ENCODE results near the gene TM9SF2.
"Not testable (repeated sequence)": the region's sequence is repeated elsewhere in the genome, so short reads cannot be mapped to it uniquely, and the experiment has no call there.

TM9SF2 gene, protein sequence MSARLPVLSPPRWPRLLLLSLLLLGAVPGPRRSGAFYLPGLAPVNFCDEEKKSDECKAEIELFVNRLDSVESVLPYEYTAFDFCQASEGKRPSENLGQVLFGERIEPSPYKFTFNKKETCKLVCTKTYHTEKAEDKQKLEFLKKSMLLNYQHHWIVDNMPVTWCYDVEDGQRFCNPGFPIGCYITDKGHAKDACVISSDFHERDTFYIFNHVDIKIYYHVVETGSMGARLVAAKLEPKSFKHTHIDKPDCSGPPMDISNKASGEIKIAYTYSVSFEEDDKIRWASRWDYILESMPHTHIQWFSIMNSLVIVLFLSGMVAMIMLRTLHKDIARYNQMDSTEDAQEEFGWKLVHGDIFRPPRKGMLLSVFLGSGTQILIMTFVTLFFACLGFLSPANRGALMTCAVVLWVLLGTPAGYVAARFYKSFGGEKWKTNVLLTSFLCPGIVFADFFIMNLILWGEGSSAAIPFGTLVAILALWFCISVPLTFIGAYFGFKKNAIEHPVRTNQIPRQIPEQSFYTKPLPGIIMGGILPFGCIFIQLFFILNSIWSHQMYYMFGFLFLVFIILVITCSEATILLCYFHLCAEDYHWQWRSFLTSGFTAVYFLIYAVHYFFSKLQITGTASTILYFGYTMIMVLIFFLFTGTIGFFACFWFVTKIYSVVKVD

DNA sequence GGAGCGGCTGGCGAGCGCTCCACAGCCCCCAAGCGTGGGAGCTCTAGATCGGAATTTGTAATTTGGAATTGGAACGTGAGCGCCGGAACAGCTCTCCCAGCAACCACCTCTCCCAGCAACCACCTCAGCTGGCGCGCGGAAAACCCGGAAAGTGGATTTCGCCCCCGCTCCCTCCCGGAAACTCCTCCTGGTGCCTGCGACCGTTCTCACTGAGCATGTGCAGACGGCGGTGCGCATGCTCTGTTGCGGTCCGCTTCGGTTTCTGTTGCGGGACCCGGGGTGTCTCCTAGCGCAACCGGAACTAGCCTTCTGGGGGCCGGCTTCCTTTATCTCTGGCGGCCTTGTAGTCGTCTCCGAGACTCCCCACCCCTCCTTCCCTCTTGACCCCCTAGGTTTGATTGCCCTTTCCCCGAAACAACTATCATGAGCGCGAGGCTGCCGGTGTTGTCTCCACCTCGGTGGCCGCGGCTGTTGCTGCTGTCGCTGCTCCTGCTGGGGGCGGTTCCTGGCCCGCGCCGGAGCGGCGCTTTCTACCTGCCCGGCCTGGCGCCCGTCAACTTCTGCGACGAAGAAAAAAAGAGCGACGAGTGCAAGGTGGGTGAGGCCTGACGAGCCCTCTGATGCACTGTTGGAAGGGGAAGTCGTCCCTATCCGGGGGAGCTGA is at the start of gene TM9SF2:
TSS of gene TM9SF2 (plus strand) at position 289 of the 664 bp plus-strand sequence. CDS start at position 424, 135 bp downstream.
- DNase-seq, result peak; percentile 96 to 98

DNA sequence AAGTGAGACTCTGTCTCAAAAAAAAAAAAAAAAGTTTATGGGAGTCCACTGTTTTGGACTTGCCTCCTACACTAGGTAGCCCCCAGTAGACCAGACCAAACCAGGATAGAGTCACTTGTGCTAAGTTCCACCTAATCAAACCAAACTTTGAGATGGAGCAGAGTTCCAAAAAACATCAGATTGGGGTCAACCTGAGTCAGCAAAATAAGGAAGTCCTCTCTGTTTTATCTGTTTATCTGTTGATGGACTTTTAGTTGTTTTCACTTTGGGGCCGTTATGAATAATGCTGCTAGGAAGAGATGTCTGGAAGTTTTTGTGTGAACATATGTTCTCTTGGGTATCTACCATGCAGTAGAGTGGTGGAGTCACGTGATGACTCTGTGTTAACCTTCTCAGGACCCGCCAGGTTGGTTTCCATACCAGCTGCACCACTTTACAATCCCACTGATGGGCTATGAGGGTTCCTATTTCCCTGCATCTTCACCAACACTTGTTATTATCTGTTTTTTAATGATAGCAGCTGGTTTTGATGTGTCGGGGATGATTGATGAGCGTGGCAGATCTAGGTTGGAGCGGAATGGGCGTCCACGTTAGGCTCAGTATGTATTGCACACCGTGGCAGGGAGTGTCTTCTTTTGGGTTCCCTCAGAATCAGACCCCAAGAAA is 46.6 kb upstream of the TM9SF2 start:
- no peak for DNase-seq

DNA sequence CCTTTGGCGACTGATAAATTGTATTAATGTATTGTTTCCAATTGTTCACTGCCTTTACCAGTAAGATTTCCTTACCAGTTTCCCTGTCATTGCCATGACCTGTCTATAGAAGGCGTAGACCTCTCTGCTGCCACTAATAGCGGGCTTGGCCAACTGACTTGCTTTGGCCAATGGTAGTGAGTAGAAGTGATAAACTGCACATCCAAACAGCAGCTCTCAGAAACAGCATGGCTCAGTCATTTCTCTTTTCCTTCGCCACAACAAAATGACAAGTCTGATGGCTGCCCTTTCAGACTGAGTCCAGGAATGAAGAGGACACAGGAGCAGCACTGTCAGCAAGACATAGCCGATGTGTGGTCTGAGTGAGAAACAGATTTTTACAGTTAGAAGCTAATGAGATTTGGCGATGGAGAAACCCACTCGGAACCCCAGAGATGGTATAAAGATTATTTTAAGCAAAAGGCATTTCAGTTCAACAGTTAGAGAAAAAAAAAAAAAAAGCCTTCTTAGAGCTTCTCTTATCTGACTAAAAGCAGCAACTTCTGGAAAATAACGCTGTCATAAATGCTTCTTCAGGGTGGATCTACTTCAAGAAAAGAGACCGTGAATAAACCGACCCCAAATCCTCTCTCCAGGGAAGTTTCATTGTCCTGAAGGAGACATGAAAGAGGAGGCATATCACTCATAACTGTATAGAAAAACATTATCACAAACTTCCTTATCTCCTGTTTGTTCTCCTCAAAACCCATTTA is 42.0 kb upstream of the TM9SF2 start:
- DNase-seq, result no peak

DNA sequence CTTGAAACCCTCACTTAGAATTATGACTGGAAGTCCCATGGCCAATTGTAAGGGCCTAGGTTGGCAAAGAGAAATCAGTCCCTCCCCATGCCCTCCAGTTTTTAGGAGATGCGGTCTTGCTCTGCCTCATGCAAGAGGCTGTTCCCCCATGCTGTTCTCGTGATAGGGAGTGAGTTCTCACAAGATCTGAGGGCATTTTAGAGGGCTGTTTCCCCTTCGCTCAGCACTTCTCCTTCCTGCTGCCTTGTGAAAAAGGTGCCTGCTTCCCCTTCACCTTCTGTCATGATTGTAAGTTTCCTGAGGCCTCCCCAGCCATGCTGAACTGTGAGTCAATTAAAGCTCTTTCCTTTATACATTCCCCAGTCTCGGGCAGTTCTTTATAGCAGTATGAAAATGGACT is 40.5 kb upstream of the TM9SF2 start:
- DNase-seq, result not testable (repeated sequence)

DNA sequence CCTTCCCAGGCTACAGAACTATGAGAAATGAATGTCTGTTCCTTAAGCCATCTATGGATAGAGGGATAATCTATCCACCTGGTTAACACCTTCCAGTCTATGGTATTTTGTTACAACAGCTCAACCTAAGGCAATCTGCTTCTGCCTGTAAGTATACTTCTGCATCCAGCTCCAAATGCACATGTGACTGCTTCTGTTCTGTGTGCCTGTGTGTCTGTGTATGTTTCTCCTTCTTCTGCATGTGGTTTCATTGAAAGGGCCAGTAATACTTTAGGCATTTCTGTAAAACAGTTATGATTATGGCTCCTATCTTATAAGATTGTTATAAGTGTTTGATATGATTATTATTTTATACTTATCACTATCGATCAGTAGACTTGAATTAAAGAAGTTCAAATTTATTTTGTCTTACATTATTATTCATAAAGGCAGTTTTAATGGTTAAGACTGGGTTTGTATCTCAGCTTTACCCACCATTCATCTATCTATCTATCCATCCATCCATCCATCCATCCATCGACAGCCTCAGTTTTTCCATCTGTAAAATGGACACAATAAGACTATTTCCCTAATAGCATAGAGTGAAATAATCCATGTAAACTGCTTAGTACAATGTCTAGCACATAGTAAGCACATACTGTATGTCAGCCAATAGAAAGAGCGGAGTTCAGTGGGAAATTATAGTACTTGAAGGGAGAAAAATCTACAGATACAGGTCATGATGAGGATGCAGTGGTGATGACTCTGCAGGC is 37.5 kb upstream of the TM9SF2 start:
- DNase-seq, result no peak

DNA sequence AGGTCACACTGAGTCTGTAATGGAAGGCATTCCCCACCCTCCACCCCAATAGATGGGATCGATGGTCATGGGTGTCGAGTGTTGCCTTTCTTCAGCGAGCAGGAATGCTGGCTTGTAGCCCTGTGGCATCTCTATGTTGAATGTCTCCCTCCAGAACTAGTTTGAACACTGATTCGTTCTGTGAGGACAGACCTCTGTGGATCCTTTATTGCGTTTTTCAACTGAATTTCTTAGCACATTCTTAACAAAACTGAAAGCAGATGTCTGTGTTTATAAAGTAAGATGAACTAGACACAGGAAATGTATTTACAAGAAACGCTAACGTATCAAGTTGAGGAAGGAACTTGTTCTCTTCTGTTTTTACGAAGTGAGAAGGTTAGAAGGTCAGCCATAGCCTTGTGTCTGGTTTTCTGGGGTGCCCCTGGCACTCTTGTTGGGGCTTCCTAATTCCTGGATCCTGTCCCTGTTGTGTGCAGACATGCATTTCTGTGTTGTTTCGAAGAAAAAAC is 36.8 kb upstream of the TM9SF2 start:
- DNase-seq, result peak in 1 of 2 donors; percentile 39

DNA sequence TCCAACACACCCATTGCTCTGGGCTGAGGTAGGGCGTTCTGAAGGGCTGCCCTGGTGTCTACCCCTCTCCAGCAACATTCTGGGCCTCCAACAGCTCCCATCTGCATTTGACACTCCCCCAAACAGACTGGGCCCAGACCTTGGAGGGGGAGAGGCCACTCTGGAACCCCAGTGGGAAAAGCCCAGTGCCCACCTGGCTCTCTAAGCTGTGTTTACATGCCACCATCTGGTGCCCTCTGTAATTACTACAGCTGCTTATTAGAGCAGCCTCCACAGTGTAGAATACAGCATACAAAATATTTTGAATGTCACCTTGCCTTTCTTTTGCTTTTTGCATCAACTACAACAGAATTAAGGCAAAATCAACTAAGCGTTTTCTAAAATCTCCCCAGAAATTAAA is 35.8 kb upstream of the TM9SF2 start:
- no peak for DNase-seq

DNA sequence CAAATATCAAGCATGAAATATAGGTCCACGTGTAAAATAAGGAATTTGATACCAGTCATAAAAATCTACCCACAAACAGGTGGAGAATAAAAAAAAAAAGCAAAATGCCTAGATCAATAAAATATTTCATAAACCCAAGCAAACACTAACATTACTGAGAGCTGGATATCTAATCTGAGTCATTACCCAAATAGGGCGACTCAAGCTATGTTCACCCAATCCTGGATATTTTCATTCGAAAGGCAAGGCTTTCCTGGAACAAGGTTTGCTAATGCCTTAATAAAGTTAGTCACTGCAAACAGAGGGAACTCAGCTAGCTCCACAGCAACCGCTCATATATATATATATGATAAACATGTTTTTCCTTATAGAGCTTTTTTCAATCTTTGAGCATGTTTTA is 33.5 kb upstream of the TM9SF2 start:
- no peak for DNase-seq

DNA sequence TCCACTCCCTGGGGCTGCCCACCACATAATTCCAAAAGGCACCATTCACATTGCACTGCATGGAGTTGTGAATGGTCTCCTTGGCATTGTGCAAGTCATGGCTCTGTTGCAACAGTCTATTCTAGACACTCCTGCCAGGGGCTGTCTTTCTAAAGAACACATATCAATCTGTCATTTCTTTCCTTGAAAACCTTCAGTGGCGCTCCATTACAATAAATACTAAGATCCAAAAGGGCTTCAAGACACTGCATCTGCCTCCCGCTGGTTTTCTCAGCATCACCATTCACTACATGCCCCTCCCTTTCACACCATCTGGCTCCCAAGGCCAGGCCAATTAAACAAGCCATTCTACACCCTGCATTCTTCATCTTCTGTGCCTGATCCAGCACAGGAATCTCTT is 32.2 kb upstream of the TM9SF2 start:
- DNase-seq, result no peak

DNA sequence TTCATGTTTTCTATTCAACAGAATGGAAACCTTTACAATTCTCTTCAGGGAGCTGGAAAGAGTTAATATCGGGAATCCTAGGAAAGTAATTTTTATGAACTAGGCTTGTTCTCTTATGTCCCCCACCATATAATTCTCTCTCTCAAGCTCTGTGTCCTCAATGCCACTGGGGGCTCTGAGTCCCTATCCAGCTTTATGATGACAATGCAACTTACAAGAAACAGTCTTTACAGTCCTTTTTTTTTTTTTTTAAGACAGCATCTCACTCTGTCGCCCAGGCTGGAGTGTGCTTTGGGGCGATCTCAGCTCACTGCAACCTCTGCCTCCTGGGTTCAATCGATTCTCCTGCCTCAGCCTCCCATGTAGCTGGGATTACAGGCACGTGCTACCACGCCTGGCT is 31.2 kb upstream of the TM9SF2 start:
- DNase-seq, result no peak

DNA sequence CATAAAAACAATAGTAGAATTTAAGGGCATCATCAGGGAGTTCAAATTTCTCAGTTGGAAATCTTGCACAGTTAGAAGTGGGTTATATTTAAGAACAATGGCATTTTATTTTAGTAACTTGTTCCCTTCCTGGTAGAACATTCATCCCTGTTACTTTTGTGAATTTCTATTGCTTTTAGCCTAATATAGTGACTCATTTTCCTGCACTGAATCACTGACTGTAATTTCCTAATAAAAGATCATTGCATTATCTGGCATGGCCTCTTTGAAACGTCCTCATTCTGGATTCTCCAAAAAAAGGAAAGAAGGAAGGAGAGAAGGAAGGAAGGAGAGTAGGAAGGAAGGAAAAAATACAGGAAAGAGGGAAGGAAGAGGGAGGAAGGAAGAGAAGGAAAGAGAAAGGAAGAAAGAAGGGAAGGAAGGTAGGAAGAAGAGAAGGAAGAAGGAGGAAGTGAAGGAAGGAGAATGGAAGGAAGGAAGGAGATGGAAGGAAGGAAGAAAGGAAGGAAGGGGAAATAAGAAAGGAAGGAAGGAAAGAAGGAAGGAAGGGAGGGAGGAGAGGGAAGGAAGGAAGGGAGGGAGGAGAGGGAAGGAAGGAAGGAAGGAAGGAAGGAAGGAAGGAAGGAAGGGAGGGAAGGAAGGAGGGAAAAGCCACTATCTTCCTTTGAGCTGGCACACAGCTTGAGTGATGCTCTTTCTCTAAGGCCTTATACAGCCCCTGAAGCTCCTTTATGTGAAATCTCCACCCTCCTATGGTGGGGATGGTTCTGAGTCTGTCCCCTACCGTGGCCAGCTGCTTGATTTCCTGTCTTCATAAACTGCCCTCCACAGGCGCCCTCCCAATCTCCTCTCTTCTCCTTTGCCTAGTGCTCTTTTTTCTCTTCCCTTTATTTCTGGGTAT is 29.8 kb upstream of the TM9SF2 start:
- no peak for DNase-seq

DNA sequence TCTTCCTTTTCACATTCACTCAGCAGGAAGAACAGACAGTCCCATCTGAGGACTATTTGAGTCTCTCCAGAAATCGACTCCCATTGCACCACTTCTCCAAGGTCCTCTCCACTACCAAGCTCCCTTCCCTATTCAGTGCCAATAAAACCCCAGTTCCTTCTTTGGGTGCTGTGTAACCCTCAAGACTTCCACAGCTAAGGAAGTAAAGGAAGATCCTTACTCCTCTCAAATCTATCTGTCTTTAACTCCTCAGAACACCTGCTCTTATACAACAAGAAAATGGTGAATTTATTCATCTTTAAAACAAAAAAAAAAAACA is 29.2 kb upstream of the TM9SF2 start:
- DNase-seq, result no peak

DNA sequence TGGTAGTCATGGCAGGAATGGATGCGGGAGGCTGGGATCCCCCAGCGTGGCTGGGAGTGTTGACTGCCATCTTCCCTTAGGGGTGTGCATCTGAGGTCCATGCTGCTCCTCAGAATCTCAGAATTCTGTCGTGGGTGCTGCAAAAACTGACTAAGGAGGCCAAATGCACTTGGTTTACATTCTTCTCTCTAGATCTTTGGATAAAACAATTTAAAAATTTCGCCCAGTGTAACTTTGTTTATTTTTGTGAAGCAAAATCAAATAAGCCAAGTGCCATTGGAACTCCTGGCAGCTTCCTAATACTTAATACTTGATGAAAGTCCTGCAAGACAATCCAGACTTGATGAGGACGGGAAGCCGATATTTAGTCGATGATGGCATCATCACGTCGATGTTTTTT is 27.8 kb upstream of the TM9SF2 start:
- no peak for DNase-seq

DNA sequence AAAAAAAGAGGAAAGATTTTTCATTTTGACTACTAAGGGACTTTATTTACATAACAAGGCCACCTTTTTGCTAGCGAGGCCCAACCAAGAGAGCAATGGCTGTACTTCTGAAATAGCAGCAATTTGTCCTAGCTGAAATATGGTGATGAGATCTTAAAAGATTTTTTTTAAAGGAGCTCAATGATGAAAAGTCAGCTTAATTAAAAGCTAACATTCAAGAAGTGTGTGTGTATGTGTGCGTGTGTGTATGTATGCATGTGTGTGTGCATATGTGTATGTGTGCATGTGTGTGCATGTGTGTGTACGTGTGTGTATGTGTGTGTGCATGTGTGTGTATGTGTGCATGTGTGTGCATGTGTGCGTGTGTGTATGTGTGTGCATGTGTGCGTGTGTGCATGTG is 24.6 kb upstream of the TM9SF2 start:
- no peak for DNase-seq

DNA sequence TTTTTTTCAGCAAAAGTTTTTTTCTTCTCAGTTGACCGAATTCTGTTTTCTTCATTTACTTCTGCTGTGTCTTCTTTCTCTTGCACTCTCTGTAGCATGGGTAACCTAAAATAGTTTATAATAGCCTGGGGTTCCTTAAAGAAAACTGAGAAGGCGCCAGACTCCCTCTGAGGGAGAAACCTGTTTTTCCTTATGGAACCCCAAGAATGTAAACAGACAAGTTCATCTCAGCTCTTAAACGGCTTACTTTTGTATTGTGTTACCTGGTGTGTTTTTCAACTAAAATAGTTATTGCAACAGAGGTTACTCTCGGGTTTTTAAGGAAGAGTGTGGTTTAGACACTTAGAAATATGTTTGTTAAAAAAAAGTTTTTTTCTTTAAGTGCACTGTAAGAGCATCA is 23.8 kb upstream of the TM9SF2 start:
- no peak for DNase-seq

DNA sequence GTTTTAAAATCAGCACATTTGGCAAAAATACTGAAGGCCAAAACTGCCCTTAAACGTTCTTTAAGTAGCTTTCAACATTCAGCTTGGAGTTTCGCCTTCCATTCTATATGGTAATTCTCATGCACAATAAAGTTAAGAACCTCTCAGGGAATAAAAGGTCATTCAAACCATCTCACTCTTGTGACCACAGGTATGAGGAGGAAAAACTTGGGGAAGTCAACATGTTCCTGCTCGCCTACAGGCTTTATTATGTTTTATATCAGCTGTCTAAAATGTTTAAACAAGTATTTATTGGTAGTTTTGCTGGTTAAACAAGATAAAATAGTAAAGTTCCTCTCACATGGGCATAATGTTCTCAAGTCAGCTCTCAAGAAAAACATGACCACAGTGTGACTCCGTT is 19.9 kb upstream of the TM9SF2 start:
- no peak for DNase-seq

DNA sequence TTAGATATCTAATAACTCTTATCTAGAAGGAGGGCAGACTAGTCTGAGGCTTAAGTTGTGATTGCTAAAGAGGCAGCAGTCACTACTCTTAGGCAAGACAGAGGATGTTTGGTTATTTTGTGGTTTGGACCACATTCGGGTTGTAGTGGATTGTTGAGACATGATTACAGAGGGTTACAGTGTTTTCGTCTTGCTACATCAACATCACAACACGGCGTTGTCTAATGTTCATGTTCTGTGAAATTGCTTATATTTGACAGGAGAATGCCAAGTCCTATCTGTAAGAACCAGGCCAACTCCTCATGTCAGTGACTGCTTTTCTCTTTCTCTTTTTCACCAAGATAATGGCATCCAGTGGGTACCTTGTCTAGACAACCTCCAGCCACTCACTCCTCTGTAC is 16.8 kb upstream of the TM9SF2 start:
- peak; percentile 22 to 34 for DNase-seq

DNA sequence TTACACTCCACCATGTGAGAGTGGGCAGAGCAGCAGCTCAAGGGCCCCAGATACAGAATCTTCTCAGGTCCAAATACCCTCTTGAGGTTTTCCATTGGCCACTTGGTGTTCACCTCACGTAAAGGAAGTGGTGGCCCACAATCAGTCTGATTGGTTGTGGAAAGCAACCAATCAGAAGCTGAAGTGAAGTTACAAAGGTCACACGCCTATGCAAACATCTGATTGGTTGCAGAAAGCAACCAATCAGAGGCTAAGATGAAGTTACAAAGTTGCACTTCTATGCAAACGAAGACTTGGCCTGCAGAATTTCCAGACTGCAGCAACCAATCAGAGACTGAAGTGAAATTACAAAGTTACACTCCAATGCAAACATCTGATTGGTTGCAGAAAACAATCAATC is 14.3 kb upstream of the TM9SF2 start:
- no peak for DNase-seq

DNA sequence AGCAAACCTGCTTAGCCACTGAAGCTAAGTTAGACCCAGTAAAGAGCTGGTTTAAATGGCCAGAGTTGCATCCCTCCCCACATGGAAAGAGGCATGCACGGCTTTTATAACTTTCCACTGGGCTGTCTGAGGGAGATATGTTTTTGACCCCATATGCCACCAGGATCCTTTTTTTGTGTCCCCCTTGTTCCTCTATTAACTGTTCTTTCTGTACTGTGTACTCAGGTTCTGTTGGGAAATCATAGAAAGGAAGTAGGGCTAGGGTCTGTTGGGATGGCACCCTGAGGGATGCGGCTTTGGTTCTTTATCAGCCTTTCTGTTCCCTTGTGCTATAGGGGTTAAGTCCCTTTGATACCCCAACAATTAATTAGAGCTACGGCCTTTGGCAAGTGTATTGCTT is 12.2 kb upstream of the TM9SF2 start:
- no peak for DNase-seq

DNA sequence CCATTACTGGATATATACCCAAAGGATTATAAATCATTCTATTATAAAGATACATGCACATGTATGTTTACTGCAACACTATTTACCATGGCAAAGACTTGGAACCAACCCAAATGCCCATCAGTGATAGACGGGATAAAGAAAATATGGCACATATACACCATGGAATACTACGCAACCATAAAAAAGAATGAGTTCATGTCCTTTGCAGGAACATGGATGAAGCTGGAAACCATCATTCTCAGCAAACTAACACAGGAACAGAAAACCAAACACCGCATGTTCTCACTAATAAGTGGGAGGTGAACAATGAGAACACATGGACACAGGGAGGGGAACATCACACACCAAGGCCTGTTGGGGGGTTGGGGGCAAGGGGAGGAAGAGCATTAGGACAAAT is 9.5 kb upstream of the TM9SF2 start:
- DNase-seq, result not testable (repeated sequence)

All from CD4-positive, alpha-beta T cell treated with Interferon alpha-2 for 1 hour (primary cell).